ENCODE results near the gene GSAP.

Gene GSAP

DNA sequence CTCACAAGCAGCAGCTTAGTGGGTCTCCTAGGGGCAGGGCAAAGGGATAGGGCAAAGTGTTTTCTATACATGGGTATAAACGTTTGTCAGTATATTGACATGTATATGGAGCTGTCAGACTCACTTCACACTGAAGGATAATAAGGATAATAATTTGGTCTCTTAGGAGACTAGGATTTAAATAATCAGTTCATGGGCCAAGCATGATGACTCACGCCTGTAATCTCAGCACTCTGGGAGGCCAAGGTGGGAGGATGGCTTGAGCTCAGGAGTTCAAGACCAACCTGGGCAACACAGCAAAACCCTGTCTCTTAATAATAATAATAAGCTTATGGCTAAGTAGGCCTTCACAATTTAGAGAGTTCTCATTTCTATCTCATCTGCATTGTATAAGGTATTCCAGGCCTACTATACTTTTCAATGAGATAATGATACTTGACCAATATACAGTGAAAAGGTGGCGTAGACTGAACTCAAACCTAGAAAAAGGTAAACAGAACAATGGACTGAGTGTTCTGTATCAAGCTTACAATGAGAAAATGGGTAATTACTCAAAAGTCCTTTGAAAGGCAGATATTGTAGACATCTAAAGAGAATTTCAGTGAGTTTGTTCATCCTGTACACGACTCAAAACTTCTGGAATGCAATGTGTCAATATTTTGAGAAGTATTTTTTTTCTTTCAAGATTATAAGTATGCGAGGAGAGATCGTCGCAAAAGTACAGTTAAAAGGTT, 7.0 kb downstream of the GSAP start:
- no peak for DNase-seq (ENCODE audit: low read depth in 2 of 2, low spot score in 1 of 2)

DNA sequence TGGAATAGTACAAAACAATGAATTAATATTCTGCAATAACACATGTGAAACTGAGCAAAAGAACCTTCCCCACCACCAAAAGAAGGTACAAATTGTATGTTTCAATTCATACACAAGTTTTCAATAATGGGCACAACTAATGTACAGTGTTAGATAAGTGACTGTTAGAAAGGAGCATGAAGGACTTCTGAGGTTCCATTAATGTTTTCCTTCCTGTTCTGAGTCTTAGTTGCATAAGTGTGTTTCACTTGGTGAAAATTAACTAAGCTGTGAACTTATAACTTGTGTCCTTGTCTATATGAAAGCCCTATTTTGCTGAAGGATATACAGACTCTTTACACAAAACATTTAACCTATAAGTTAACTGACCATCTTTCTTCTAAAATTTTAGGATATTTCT, 8.2 kb downstream of the GSAP start:
- no peak for DNase-seq (ENCODE audit: low read depth in 2 of 2, low spot score in 1 of 2)

DNA sequence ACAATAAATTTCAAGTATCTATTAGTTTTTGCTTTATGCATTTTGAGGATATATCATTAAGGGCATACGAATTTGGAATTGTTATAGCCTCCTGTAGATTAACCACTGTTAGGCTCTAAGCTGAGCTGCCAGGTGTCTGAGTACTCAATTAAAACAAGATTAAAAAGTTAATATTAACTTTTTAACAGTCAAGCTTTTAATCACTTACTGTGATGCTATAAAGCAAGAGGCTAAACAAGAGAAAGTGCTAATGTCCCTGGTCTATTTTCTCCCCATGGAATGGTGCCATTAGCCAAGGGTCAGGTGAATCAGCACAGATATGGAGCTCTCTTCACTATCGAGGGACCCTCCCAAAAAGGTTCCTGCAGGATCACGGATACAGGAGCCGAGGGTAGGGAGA, 9.7 kb downstream of the GSAP start:
- no peak for DNase-seq (ENCODE audit: low read depth in 2 of 2, low spot score in 1 of 2)

DNA sequence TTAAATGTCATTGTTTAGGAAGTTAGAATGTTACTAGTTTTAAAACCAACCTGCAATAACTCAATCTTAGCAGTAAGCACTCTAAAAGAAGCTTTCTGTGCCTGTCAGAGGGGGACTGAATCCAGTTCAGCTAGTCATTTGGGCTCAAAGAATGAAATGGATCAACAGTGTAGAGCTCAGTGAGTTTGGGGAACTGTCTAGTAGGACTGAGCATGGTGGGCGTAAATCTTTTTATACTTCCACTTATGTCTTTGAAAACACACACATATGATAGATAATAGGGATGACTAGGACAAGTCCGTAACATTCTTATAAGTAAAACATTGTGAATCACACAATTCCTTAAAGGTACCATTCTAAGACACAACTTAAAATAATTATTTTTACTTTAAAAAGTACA, 11.5 kb downstream of the GSAP start:
- no peak for DNase-seq (ENCODE audit: low read depth in 2 of 2, low spot score in 1 of 2)

DNA sequence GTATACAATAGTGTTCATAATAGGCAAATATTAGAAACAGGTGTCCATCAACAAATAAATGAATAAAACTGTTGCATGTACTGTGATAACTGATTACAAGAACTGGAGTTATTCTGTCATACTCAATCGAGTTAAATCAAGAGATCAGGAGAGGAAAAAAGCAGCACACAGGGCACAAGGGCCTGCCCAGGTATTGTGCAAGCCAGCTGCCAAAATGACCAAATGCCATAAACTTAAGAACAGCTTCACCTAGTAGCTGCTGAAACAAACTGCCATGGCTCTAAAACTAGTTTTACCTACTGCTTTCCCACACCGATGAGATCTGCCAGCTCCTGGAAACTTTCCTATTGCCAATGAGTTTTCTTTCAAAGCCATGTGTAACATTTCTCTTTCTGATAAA, 12.2 kb downstream of the GSAP start:
- no peak for DNase-seq (ENCODE audit: low read depth in 2 of 2, low spot score in 1 of 2)

DNA sequence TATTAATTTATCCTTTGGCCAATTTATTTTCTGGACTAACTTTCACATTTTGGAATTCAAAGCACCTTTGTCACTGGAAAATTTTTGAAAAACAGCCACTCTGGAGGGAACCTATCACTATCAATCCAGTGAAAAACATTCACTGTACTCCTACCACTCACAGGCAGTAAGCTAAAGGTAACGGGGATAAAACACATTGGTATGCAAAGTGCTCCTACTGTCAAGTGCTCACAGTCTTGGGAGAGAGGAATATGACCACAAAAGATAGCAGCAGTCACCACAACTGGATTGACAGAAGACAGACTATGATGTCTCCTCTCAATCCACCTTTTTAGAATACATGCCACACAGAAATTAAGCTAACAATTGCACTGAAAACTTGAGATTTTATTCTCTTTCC, 13.3 kb downstream of the GSAP start:
- no peak for DNase-seq (ENCODE audit: low read depth in 2 of 2, low spot score in 1 of 2)

DNA sequence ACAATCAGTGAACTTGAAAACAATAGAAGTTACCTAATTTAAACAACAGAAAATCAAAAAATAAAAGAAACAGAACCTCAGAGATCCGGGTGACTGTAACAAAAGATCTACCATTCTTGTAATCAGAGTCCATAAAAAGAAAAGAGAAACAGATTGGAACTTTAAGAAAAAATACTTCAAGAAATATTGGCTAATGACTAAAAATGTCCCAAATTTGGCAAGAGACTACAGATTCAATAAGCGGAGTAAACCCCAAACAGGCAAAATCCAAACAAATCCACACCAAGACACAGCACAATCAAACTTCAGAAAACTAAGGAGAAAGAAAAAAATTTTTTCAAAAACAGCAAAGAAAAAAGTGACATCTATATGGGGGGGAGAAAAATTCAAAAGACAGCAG, 15.1 kb downstream of the GSAP start:
- no peak for DNase-seq (ENCODE audit: low read depth in 2 of 2, low spot score in 1 of 2)

DNA sequence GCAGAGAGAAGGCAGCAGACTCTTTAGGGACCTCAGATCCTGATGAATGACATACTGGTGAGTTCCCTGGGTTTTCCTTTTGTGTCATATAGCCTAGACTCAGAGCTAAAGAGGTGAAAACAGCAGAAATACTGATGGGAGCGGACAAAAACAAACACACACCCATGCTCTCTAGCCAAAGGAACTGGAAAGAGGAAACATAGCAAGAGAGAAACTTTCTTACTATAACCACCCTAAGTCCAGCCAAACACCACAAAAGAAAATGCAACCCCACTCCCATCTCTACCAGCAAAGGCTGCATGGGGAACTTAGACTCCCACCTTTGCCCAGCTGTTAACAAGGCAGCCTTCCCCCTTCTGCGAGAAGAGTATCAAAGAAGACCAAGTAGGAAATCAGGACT, 16.3 kb downstream of the GSAP start:
- no peak for DNase-seq (ENCODE audit: low read depth in 2 of 2, low spot score in 1 of 2)

DNA sequence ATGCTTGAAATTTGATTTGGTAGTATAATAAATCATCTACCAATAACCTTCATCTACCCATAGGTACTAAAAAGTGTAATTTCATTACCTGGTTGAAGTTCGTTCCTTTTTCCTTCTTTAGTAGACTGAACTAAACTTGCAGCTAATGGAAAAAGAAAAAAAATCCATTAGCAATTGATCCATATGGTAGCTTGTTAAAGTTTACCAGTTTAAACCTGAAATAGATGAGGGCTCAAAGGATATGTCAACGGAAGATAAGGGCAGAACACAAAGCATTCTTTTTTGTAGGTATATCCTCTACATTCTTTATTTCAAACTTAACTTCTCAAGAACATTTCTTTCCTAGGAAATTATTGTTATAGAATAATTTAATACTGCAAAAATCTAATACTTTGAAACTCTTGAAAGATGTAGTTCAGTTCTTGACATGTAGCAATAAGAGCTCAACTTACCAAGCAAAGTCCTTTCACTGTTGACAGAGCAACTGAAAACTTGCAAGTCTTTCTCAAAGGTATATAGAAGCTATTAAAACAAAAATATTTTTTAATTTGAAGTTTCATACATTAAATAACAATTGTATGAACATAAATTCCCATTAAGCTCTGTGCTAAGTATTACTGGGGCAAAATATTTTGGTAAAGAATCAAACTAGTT, 19.1 kb downstream of the GSAP start:
- DNase-seq (ENCODE audit: low read depth in 2 of 2, low spot score in 1 of 2) = no peak

DNA sequence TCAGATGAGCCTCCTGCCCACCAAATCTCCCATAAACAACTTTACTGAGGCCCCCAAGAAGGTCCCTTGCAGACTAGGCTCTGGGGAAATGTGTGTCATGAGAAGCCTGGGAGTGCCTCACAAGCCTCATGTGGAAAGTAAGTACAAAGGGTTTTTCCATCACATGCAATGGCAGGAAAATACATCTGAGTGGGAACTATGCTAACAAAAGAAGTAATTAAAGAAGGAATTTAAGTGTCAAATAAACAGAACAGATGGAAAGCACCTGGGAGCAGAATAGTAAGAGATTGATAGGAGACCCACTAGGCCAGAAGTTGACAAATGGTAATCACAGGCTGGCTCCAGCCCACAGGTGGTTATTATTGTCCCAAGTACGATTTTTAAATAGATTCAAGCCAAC, 20.5 kb downstream of the GSAP start:
- DNase-seq (ENCODE audit: low read depth in 2 of 2, low spot score in 1 of 2) = no peak

DNA sequence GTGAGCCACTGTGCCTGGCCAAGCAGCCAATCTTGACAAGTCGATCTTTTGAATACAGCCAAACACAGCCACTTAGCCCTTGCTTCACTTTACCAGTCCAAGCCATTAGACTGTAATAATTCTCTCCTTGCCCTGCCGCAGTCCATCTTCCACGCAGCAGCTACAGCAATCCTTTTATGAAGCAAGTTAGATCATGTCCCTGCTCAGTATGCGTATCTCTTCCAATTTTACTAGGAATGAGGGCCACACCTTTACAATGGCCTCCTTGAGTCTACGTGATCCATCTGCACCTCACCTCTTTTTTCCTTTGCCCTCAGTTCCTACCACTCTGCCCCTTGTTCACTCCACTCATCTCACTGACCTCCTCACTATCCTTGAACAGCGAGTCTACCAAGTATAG, 22.2 kb downstream of the GSAP start:
- no peak for DNase-seq (ENCODE audit: low read depth in 2 of 2, low spot score in 1 of 2)

DNA sequence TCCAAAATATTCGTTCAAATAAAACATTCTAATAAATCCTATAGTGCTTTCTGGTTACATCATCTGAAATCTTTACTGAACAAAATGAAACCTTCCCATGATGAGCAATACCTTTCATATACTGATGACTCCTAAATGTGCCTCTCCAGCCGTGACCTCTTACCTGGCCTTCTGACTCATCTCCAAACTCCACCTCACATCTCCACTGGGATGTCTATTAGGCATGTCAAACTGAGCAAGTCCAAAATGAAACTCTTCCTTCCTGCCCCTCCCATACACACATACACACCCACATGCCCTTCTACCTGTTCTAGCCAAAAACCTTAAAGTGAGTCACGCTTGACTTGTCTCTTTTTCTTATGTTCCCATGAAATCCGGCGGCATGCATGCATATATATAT, 22.9 kb downstream of the GSAP start:
- no peak for DNase-seq (ENCODE audit: low read depth in 2 of 2, low spot score in 1 of 2)

DNA sequence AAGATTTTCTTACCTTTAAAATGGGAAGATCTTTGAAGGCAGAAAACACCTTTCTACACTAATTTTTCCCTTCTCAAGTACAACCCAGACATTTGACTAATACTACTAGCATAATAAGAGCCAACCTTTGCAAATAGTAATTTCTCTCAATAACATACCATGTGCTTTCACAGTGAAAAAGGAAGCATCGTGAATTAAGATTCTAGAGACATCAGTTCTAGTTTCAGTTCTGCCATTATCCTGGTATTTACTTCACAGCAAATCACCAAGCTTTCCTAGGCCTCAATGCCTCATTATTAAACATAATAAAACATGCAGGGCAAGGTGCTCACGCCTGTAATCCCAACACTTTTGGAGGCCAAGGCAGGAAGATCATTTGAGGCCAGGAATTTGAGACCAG, 24.9 kb downstream of the GSAP start:
- no peak for DNase-seq (ENCODE audit: low read depth in 2 of 2, low spot score in 1 of 2)

DNA sequence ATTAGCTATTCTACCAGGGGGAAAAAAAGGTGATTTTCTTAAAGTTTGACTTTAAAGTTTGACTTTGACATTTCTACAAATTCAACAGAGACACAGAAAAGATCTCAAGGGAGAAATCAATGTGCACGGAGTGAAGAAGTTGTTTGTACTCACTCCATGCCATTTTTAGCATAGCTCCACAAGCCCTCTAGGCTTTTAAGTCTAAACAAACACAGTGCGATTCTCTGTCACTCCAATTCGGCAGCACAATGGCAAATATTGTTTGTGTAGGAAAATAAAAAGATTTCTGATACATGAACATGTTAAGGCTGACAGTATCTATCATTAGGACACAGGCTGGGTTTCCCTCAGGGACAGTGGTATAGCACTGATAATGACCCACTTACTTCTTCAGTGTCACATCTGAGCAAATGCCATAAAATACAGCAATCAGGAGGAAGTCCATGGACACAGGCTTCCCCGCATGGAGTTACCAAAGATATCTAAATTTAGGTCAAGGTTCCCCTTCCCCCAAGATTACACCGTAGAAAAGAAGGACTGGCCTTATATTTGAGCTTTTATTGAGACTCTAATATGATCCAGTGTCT, 28.0 kb downstream of the GSAP start:
- DNase-seq (ENCODE audit: low read depth in 2 of 2, low spot score in 1 of 2) = no peak

DNA sequence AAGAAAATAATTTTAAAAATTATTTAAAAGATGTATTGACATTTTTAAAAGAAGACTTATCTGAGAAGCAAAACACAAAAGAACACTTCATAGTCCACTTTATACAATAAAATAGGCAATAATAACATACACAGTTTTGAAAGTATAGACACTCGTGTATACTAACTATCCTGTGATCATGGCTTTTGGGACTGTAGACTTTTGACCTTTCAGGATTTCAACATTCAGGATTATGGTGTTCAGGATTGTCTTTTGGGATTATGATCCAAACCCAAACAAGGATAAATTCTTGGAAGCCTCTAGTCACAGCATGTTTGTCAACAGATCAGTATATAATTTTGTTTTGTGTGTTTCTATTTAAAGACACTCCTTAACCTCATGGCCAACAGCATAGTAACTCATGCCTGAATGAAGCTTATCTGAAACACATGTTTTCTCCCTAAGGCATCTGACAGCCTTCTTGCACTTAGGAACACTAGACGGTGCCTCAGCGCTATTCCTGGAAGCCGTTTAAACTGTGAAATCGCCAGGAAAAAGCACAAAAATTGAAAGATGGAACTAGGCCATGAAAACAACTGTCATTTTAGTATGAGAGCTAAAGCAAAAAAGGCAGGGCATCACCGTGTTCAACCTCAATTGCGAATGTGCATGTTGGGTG, 29.9 kb downstream of the GSAP start:
- DNase-seq (ENCODE audit: low read depth in 2 of 2, low spot score in 1 of 2) = no peak

DNA sequence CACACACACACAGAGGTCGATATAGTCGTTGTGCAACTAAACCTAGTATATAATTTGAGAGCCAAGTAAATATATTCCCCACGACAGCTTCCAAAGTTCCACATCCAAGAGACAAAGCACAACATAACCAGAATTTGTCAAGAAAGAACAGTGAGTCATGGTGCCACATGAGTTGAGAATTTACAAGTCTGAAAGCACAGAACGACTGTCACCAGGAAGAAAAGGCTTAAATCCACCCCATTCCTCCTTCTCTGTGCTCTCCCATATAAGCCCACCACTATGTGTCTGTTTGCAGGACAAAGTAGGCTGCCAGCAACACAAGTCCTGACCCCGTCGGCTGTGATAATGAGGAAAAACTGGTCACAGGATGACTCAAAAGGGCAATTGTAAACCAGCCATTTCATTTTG, 32.8 kb downstream of the GSAP start:
- DNase-seq (ENCODE audit: low read depth in 2 of 2, low spot score in 1 of 2) = no peak

DNA sequence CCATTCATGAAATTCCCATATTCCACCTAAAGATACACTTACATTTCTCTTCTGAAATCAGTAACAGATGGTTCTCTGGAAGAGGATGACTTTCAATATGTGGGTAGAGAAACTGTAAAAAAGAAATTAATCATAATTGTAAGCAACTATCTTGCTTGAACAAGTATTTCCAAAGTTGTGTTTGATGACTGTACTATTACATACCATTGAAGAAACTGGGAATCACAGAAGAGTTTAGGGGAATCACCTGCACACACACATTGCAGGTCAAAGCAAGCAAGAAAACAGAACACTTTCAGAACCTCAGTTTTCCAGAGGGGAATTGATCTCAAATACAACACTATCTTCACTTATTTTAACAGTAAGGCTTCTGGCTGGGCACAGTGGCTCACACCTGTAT, 33.6 kb downstream of the GSAP start:
- no peak for DNase-seq (ENCODE audit: low read depth in 2 of 2, low spot score in 1 of 2)

DNA sequence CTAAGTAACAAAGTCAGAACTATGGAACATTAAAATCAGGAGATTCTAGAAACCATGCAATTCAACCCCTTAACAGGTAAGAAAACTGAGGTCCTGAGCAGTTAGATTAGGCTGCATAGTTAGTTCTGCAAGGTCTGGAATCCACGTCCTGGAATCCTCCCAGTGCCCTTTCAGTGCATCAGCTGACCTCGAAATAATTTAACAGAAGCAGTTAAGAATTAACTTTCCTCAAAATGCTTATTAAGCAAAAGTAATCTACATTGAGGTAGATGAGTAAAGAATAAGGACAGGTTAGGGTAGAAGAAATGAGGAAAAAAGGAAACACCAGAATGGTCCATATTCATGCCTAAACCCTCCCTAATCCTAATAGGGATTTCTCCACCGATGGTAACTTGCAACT, 37.6 kb downstream of the GSAP start:
- no peak for DNase-seq (ENCODE audit: low read depth in 2 of 2, low spot score in 1 of 2)

DNA sequence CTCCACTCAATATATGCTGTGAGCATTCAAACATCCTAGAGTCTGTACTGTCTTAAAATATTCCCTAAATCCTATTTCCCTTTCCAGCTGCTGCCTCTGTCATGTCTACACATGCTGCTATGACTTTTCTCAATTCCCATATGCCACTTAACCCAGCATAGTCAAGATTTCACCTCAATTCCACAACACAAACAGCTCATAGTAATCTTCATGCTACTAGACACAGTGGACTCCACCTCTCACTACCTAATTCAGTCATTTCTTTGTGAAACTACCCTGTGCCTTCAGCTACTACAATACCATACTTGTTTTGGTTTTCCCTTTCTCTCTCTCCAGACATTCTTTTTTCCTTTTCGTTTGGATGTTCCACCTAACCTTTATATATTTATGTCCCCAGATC, 45.5 kb downstream of the GSAP start:
- DNase-seq (ENCODE audit: low read depth in 2 of 2, low spot score in 1 of 2) = no peak

DNA sequence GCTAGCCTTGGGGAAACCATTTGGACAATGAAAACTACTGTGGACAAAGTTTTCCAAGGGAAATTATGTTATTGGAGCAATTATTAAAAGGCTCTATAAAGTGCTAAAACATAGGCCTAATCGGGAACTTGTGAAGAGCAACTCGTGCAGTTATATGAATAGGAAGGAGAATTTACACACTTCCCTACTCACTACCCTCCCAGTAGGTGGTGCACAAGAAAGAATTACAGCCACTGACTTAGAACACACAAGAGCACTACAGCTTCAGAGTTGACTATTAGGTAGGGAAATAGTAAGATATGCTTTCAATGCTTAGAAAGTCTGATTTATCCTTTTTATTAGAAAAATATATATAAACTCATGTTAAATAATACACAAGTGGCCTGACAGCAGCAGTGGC, 47.2 kb downstream of the GSAP start:
- no peak for DNase-seq (ENCODE audit: low read depth in 2 of 2, low spot score in 1 of 2)

DNA sequence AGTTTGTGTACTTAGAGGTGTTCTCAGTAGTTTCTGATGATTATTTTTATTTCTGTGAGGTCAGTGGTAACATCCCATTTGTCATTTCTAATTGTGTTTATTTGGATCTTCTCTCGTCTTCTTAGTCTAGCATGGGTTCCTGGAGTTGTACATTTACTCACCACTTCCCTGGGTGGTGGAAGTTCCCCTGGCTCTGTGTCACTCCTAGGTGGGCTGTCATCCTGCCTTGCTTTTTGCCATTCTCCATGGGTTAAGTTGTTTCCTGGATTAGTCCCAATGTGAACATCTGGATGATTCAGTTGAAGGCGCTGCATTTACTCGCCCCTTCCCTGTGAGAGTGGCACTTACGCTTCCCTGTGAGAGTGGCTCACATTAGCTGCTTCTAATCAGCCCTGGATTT, 48.2 kb downstream of the GSAP start:
- no peak for DNase-seq (ENCODE audit: low read depth in 2 of 2, low spot score in 1 of 2)

DNA sequence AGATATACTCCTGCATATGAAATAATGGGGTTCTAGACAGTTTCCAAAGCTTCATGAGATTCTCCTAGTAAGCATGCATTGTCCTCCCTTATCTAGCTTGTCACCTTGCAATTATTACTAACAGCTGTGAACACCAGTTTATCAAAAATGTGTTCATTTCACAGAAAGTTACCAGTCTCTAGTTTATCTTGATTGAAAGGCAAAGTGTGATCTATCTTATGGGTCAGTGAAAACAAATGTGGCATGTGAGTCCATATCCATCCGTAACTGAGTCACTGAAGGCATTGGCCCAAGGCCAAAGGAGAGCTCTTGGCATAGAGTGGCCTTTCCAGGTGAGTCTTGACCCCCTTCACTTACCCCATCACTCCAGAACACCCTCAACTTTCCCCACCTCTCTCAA, 53.2 kb downstream of the GSAP start:
- DNase-seq (ENCODE audit: low read depth in 2 of 2, low spot score in 1 of 2) = no peak
